GM21619 (cell line): Measurements from ENCODE around the gene FYN.
A peak's percentile ranks its signal among the peaks of the same experiment; 100 is the strongest.

ENCODE experiments used
- ATAC-seq: cut with Tn5 transposase; IDR thresholded peaks from one replicate; pipeline ENCODE4 v1.9.1; 2021; ENCODE audit not compliant: unreplicated experiment

The FYN gene

GRCh38 chr6:111854683-111855082 is 18.6 kb downstream of the FYN start:
- ATAC-seq: no peak

- no peak for ATAC-seq
These were observed 20.5 kb downstream of the FYN start for GRCh38 chr6:111852725-111853124.

GRCh38 chr6:111850295-111850937 is 22.8 kb downstream of the FYN start:
- peak; percentile 37 for ATAC-seq

- no peak for ATAC-seq
These were observed 24.0 kb downstream of the FYN start for GRCh38 chr6:111849298-111849697.

GRCh38 chr6:111848262-111848812 is 24.9 kb downstream of the FYN start:
- ATAC-seq: no peak

- ATAC-seq: no peak
These were observed 26.5 kb downstream of the FYN start for GRCh38 chr6:111846492-111847409.

- no peak for ATAC-seq
These were observed 27.2 kb downstream of the FYN start for GRCh38 chr6:111846066-111846465.

- peak; percentile 74 for ATAC-seq
These were observed 27.8 kb downstream of the FYN start for GRCh38 chr6:111845441-111845871.

- no peak for ATAC-seq
These were observed 28.3 kb downstream of the FYN start for GRCh38 chr6:111844921-111845320.

- peak; percentile 35 for ATAC-seq
These were observed 28.9 kb downstream of the FYN start for GRCh38 chr6:111844376-111844775.

GRCh38 chr6:111843347-111844147 is 29.7 kb downstream of the FYN start:
- no peak for ATAC-seq

GRCh38 chr6:111842891-111843290 is 30.4 kb downstream of the FYN start:
- ATAC-seq: no peak

GRCh38 chr6:111842271-111842822 is 30.9 kb downstream of the FYN start:
- ATAC-seq: no peak

- ATAC-seq: no peak
These were observed 31.4 kb downstream of the FYN start for GRCh38 chr6:111841822-111842221.

- ATAC-seq: no peak
These were observed 32.4 kb downstream of the FYN start for GRCh38 chr6:111840803-111841202.

GRCh38 chr6:111838749-111839484 is 34.3 kb downstream of the FYN start:
- ATAC-seq: no peak

GRCh38 chr6:111837641-111838500 is 35.4 kb downstream of the FYN start:
- ATAC-seq: peak; percentile 68

GRCh38 chr6:111837007-111837406 is 36.2 kb downstream of the FYN start:
- ATAC-seq: no peak

GRCh38 chr6:111835807-111836206 is 37.4 kb downstream of the FYN start:
- ATAC-seq: no peak
